IMR-90 (cell line): Measurements from ENCODE around the gene APBB3. TPM values are rescaled to one million over a fixed set of nuclear protein-coding genes. Genes with fewer than 3 reads are reported as not detected.

ENCODE experiments used
- ATAC-seq: fragments of 200-7000 bp; cut with Tn5 transposase; 2 replicates; pipeline ENCODE4 v1.9.1; 2020; ENCODE audit warnings: low read depth, mild to moderate bottlenecking, moderate library complexity
- BruUV-seq: library from RNA; stranded (reverse); fragments of 400-500 nt; replicated peaks from 2 replicates; lab custom pipeline; 2021; lab: Mats Ljungman, UMichigan
- CTCF ChIA-PET: fragments of 300-600 bp; formaldehyde crosslinking; extraction: SDS; loops from one replicate; lab custom pipeline; 2021; ENCODE audit warnings: antibody characterized with exemption; lab: Yijun Ruan, JAX
- POLR2A ChIA-PET: fragments of 300-600 bp; sonication (Branson Sonifier 250); formaldehyde crosslinking; loops from one replicate; lab custom pipeline; 2022; ENCODE audit warnings: antibody characterized with exemption; ENCODE audit not compliant: unreplicated experiment; lab: Charles Lee
- DNase-seq: peaks from one replicate; pipeline ENCODE4 v3.0.0; 2013
- H2AFZ ChIP-seq: replicated peaks from 2 replicates; pipeline ENCODE3; 2013; ENCODE audit warnings: low read length, mild to moderate bottlenecking; ENCODE audit not compliant: poor library complexity
- H2AK5ac ChIP-seq: 2 replicates; pipeline ENCODE4 v1.6.1; 2013; ENCODE audit warnings: low read depth, low read length, inconsistent platforms
- H2AK9ac ChIP-seq: replicated peaks from 2 replicates; pipeline ENCODE3; 2013; ENCODE audit warnings: mild to moderate bottlenecking, low read depth, low read length, moderate library complexity; ENCODE audit not compliant: poor library complexity
- H2BK120ac ChIP-seq: 2 replicates; pipeline ENCODE4 v1.6.1; 2013; ENCODE audit warnings: low read depth, low read length, inconsistent platforms
- H2BK15ac ChIP-seq: 3 replicates; pipeline ENCODE4 v1.6.1; 2013; ENCODE audit warnings: low read depth, low read length, inconsistent platforms
- H2BK20ac ChIP-seq: 2 replicates; pipeline ENCODE4 v1.6.1; 2013; ENCODE audit warnings: low read depth, mild to moderate bottlenecking, inconsistent platforms, low read length, moderate library complexity
- H2BK5ac ChIP-seq: 2 replicates; pipeline ENCODE4 v1.6.1; 2013; ENCODE audit warnings: mild to moderate bottlenecking, low read depth, low read length, inconsistent platforms; ENCODE audit not compliant: poor library complexity, severe bottlenecking
- H3K14ac ChIP-seq: replicated peaks from 2 replicates; pipeline ENCODE4 v1.6.1; 2013; ENCODE audit warnings: low read depth, low read length, inconsistent platforms
- H3K18ac ChIP-seq: 2 replicates; pipeline ENCODE4 v1.6.1; 2013; ENCODE audit warnings: low read depth, low read length, control low read depth
- H3K23ac ChIP-seq: 2 replicates; pipeline ENCODE4 v1.6.1; 2013; ENCODE audit warnings: low read depth, low read length, inconsistent platforms
- H3K27ac ChIP-seq: 2 replicates; pipeline ENCODE4 v1.5.1; 2013; ENCODE audit warnings: mild to moderate bottlenecking, control low read depth, low read length; ENCODE audit not compliant: insufficient read depth
- H3K27me3 ChIP-seq: 2 replicates; pipeline ENCODE4 v1.6.1; 2013; ENCODE audit warnings: low read length; ENCODE audit not compliant: control insufficient read depth, insufficient read depth
- H3K36me3 ChIP-seq: 2 replicates; pipeline ENCODE4 v1.6.1; 2013; ENCODE audit warnings: low read length, mixed read lengths; ENCODE audit not compliant: control insufficient read depth, insufficient read depth
- H3K4ac ChIP-seq: 2 replicates; pipeline ENCODE4 v1.6.1; 2013; ENCODE audit warnings: low read depth, low read length, inconsistent platforms
- H3K4me1 ChIP-seq: 2 replicates; pipeline ENCODE4 v1.6.1; 2013; ENCODE audit warnings: low read length, mixed read lengths; ENCODE audit not compliant: control insufficient read depth, insufficient read depth
- H3K4me2 ChIP-seq: 2 replicates; pipeline ENCODE4 v1.6.1; 2013; ENCODE audit warnings: low read depth, mild to moderate bottlenecking, control low read depth, low read length, moderate library complexity
- H3K4me3 ChIP-seq: 2 replicates; pipeline ENCODE4 v1.5.1; 2013; ENCODE audit warnings: low read depth, mild to moderate bottlenecking, control low read depth, low read length, moderate library complexity; ENCODE audit not compliant: insufficient read depth
- H3K56ac ChIP-seq: 2 replicates; pipeline ENCODE4 v1.6.1; 2013; ENCODE audit warnings: low read length, inconsistent platforms; ENCODE audit not compliant: insufficient read depth; ENCODE audit errors: extremely low read depth
- H3K79me1 ChIP-seq, 2 experiments: 2 replicates each; pipeline ENCODE4 v1.6.1; 2013; ENCODE audit warnings: low read length in 2 of 2, inconsistent platforms in 1 of 2, low read depth in 1 of 2
- H3K9ac ChIP-seq: 2 replicates; pipeline ENCODE4 v1.6.1; 2013; ENCODE audit warnings: low read depth, low read length, control low read depth
- H3K9me1 ChIP-seq: 2 replicates; pipeline ENCODE4 v1.6.1; 2013; ENCODE audit warnings: low read length, inconsistent platforms; ENCODE audit not compliant: insufficient read depth
- H3K9me3 ChIP-seq: 2 replicates; pipeline ENCODE4 v1.6.1; 2013; ENCODE audit warnings: low read length; ENCODE audit not compliant: control insufficient read depth, insufficient read depth
- H4K20me1 ChIP-seq: 2 replicates; pipeline ENCODE4 v1.6.1; 2013; ENCODE audit warnings: low read length, inconsistent platforms; ENCODE audit not compliant: insufficient read depth
- H4K5ac ChIP-seq: 2 replicates; pipeline ENCODE4 v1.6.1; 2013; ENCODE audit warnings: mild to moderate bottlenecking, low read depth, low read length, control low read depth
- H4K8ac ChIP-seq, 2 experiments: 2 replicates each; pipeline ENCODE4 v1.6.1; 2013; ENCODE audit warnings: low read depth in 2 of 2, low read length in 2 of 2, control low read depth in 1 of 2, inconsistent platforms in 1 of 2
- H4K91ac ChIP-seq: 2 replicates; pipeline ENCODE4 v1.6.1; 2013; ENCODE audit warnings: low read depth, low read length, inconsistent platforms; ENCODE audit not compliant: insufficient read depth
- FOS ChIP-seq: fragments of 150-350 bp; IDR thresholded peaks from 2 replicates; pipeline ENCODE4 v1.6.1; 2016; ENCODE audit warnings: low read depth, low read length
- NFE2L2 ChIP-seq: fragments of 150-350 bp; IDR thresholded peaks from 2 replicates; pipeline ENCODE4 v1.6.1; 2016; ENCODE audit warnings: low read depth, mild to moderate bottlenecking, low read length
- WGBS, 2 experiments: methylation state at CpG; one replicate each; pipeline versions ENCODE4 v1.1.5 to v1.1.7; 2013; ENCODE audit warnings: missing lambda C conversion rate in 2 of 2; ENCODE audit not compliant: insufficient read length in 1 of 2; ENCODE audit errors: extremely low coverage in 2 of 2; 5-methylcytosine and 5-hydroxymethylcytosine counted together
- dilution Hi-C: fragments of 300-500 bp; cut with HindIII; formaldehyde crosslinking; loops from one replicate; pipeline ENCODE4 v1.14.3; 2018; ENCODE audit warnings: low sequenced_read_pairs; ENCODE audit not compliant: unreplicated experiment
- in situ Hi-C: fragments of 300-500 bp; cut with MboI; formaldehyde crosslinking; loops from 3 replicates; pipeline ENCODE4 v1.14.3; 2019; ENCODE audit warnings: low sequenced_read_pairs, inconsistent platforms, mixed read lengths
- intact Hi-C: fragments of 100-400 bp; cut with micrococcal nuclease; formaldehyde crosslinking; loops from 2 replicates; pipeline ENCODE4 v1.10.0; 2022
- polyA plus RNA-seq, 3 experiments: library from polyadenylated mRNA; depleted of rRNA; stranded (reverse); fragments of >200 nt; gene quantifications; 2 replicates each; pipeline ENCODE4 v1.2.3, GENCODE V29; 2012; ENCODE audit warnings: low replicate concordance in 1 of 3
- total RNA-seq: library from RNA; depleted of rRNA; stranded (reverse); fragments of >200 nt; gene quantifications from 2 replicates; pipeline ENCODE4 v1.2.3, GENCODE V29; 2012
- TF ChIP-seq, protein P1 (sequence below): fragments of 150-350 bp; IDR thresholded peaks from 2 replicates; pipeline ENCODE4 v1.6.1; 2017; ENCODE audit warnings: mild to moderate bottlenecking, antibody characterized with exemption, low read length, low read depth

Gene APBB3
- total and polyA plus RNA-seq, 2 of the 4 experiments (the other 2 are of a cell fraction) = 6.6 to 23.8 TPM

DNA sequence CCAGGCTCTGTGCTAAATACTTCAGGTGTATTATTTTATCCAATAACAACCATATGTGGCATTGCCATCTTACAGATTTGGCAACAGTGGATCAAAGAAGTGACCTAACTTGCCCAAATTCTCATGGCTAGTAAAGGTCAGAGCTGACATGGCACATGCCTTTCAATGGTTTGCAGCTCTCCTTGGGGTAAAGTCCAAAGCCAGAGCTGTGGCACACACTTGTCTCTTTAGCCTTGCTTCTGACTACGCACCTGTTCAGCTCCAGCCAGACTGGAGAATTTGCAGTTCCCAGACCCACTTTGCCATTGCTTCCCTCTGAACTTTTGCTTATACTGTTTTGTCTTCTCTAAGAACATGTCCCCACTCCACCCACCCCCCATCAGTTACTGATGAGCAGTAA lies 6.1 kb upstream of the APBB3 start:
- no peak overlapping the region for H3K18ac ChIP-seq
- in situ Hi-C loops = no loop called here
- intact Hi-C loops = no loop called here
- H2BK5ac ChIP-seq = no peak overlapping the region
- no peaks in the 10 kb centered on the region for H3K9me3 ChIP-seq
- no peak for ATAC-seq
- H3K79me1 ChIP-seq = peaks cover 11 to 31% of the 10 kb centered on the region in 2 experiments; a peak in 3 of 4 replicates
- no peak overlapping the region for H2AK5ac ChIP-seq
- H2AFZ ChIP-seq = no peak overlapping the region
- H3K9ac ChIP-seq = no peak overlapping the region
- peaks cover 12% of the 10 kb centered on the region for H3K9me1 ChIP-seq
- H3K27ac ChIP-seq = no peak overlapping the region
- CTCF ChIA-PET = interaction anchor here (1.2 kb wide), 1 partner anchor 64 kb away, joined by 3 read pairs; no protein-coding TSS in a partner anchor
- H2BK15ac ChIP-seq = no peak overlapping the region
- H4K5ac ChIP-seq = no peak overlapping the region
- H3K27me3 ChIP-seq = no peaks in the 10 kb centered on the region
- POLR2A ChIA-PET = no interaction called here
- H3K4me1 ChIP-seq = peaks cover 6% of the 10 kb centered on the region
- no peak overlapping the region for H2BK120ac ChIP-seq
- no peak overlapping the region for H2BK20ac ChIP-seq
- no peak for DNase-seq
- no peak overlapping the region for H3K4ac ChIP-seq
- no peak overlapping the region for H3K14ac ChIP-seq
- dilution Hi-C loops = no loop called here
- H4K91ac ChIP-seq = no peak overlapping the region
- H4K8ac ChIP-seq = no peak overlapping the region
- H2AK9ac ChIP-seq = no peak overlapping the region
- H4K20me1 ChIP-seq = no peaks in the 10 kb centered on the region
- no TSS peak for BruUV-seq
- H3K36me3 ChIP-seq = peaks cover 25% of the 10 kb centered on the region
- 89% methylated on average over 1 of the region's 1 CpG; no CpG with 5 or more reads in 1 of the 2 experiments for WGBS, 2 experiments
- H3K23ac ChIP-seq = no peak overlapping the region
- no peak overlapping the region for H3K56ac ChIP-seq
- no peak overlapping the region for H3K4me2 ChIP-seq
- H3K4me3 ChIP-seq = no peak overlapping the region
- no peak for TF ChIP-seq FOS
- TF ChIP-seq, protein P1, sequence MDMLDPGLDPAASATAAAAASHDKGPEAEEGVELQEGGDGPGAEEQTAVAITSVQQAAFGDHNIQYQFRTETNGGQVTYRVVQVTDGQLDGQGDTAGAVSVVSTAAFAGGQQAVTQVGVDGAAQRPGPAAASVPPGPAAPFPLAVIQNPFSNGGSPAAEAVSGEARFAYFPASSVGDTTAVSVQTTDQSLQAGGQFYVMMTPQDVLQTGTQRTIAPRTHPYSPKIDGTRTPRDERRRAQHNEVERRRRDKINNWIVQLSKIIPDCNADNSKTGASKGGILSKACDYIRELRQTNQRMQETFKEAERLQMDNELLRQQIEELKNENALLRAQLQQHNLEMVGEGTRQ = no peak
- no peak for TF ChIP-seq NFE2L2
